ENCODE data around the gene HMX1.

The HMX1 gene

DNA sequence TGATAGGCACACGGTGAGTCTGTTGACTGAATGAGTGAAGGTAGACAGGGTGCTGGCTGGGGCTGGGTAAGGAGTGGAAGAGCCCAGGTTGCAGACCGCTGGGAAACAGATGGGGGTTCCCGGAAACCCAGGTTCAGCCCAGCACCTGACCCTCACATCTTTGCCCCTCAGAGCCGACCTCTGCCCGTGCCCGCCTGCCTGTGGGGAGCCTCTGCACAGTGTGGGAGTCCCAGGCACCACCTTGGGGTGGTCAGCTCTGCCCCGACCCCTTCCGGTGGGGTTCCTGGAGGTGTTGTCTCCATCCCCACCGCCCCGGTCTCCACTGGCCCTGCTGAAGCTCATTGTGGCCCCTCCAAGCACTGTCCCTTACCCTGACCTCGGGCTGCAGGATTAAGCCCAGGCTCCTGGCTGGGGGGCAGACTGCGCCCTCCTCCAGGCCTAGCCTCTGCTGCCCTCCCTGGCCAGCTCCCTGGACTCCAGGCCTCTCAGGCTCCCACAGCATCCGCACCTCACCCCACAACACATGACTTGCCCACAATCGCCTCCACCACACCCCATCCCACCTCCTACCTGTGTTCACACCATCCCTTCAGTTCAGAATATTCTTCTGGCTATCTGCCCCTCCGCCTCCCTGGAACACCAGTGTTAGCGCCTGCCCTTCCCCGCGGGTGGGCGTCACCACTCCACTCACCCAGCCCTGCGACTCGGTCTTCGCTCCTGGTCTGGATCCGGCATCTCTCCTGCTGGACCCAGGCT lies 21.4 kb downstream of the HMX1 start:
- no peak overlapping the region for H3K4me3 Mint-ChIP-seq

DNA sequence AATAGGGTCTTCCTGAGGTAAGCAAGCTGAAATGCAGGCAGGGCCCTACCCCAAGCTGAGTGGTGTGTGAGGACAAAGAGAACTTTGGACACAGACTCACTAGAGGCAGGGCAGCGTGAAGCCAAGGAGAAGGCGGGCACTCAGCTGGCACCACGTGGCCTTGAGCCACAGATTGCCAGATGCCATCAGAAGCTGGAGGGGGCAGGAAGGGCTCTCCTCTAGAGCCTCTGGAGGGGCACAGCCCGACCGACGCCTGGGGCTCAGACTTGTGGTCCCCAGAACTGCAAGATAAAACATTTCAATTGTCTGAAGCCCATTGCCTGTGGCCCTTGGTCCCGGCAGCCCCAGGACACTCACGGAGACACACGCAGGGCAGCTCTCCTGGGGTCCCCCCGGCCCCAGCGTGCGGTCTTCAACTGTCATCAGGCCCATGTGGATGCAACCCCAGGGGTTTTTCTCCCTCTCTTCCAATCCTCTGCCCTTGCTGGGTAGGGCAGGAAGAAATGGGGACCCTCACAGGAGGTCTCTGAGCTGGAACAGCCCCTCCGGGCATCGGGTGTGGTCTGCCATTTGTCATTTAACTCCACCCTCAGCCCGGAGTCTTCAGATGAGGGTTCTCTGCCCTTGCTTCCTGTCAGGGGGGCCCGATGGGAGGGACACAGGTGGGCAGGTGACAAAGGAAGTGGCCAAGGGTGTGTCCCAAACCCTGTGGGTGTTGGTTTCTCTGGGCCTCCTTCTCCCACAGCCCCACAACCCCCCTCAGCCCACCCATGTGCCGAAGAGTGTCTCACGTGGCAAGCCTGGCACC lies 22.2 kb downstream of the HMX1 start:
- peaks cover 6% of the 10 kb centered on the region for H3K27me3 Mint-ChIP-seq
- no peak overlapping the region for H3K27ac Mint-ChIP-seq
- H3K4me1 Mint-ChIP-seq (ENCODE audit: low read depth), result no peaks in the 10 kb centered on the region
- no peaks in the 10 kb centered on the region for H3K36me3 Mint-ChIP-seq (ENCODE audit: low read depth)
- no peaks in the 10 kb centered on the region for H3K9me3 Mint-ChIP-seq
- H3K4me3 Mint-ChIP-seq, result no peak overlapping the region

More for the DNA sequence above, 21.4 kb downstream of the HMX1 start:
- Mint-ChIP-seq H3K9me3 (no peaks in the 10 kb centered on the region), H3K36me3 (ENCODE audit: low read depth) (no peaks in the 10 kb centered on the region), H3K27me3 (peaks cover 14% of the 10 kb centered on the region), H3K4me1 (ENCODE audit: low read depth) (no peaks in the 10 kb centered on the region), H3K27ac (no peak overlapping the region)

DNA sequence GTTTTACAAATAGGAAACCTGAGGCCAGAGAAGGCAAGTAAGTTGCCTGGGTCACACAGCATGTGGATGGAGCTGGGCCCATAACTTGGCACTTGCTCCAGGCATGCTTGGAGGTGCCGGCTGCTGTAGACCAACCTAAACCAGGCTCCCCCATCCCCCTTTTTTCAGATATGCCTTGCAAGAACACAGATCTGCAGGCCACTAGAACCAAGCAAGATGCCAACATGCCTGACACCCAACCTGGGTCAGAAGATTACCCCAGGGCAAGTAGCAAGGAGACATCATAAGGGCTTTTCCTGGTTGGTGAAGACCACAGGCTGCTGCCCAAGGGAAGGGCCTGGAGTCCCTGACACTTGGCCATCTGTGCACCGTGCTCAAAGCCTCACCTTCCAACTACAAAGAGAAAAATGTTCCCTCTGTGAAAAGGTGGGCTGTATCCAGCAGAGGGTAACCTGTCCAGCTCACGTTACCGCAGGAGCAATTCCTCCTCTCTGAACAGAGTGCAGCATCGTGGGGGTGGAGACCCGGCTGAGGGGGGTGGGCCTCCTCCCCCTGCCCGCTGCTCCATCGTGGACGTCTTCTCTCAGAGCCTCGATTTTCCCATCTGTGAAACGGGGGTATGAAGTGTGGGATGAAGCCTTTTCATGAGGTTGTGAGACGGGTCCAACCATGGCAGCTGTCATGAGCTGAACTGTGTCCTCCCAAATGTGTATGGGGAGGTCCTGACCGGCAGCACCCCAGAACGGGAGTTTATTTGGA lies 23.0 kb downstream of the HMX1 start:
- H3K4me3 Mint-ChIP-seq, result no peak overlapping the region
- no peak overlapping the region for H3K27ac Mint-ChIP-seq
- H3K4me1 Mint-ChIP-seq (ENCODE audit: low read depth), result no peaks in the 10 kb centered on the region
- no peaks in the 10 kb centered on the region for H3K9me3 Mint-ChIP-seq
- H3K36me3 Mint-ChIP-seq (ENCODE audit: low read depth), result no peaks in the 10 kb centered on the region
- peaks cover 3% of the 10 kb centered on the region for H3K27me3 Mint-ChIP-seq

DNA sequence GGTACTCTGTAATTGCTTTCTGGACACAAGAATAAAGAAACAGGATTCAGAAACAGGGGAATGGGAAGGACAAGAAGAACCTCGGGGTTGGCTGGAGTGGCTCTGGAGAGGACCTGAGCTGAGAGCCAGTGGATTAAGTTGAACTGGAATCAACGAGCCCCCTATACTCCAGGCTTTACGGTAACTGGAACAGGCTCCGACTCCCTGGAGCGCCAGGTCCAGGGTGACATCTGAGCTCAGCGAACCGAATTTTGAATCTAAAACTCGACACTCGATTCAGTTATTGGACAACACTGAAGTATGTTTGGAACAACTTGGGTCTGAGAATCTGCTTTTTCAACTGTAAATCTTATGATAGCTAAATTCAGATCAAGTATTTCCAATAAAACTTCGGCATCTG lies 23.9 kb downstream of the HMX1 start:
- Mint-ChIP-seq H3K27ac (no peak overlapping the region), H3K4me3 (no peak overlapping the region), H3K4me1 (ENCODE audit: low read depth) (no peaks in the 10 kb centered on the region), H3K27me3 (no peaks in the 10 kb centered on the region), H3K9me3 (no peaks in the 10 kb centered on the region), H3K36me3 (ENCODE audit: low read depth) (no peaks in the 10 kb centered on the region)

DNA sequence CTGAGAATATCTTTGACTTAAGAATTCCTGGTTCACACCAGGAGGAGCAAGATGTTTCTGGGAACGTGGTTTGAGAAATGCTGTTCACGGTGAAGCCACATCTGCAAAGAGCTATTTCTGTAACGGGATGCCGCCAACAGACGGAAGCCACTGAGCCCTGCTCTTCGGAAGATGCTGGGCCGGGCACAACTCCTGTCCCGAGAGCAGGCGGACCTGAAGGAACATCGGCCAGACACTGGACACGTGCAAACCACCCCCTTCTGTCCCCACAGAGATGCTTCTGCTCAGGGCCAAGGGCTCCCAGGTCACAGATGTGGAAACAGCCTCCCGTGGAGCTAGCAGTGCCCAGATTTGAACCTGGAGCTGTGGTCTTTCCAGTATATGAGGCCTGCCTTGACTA lies 24.3 kb downstream of the HMX1 start:
- H3K27me3 Mint-ChIP-seq, result no peaks in the 10 kb centered on the region
- no peaks in the 10 kb centered on the region for H3K36me3 Mint-ChIP-seq (ENCODE audit: low read depth)
- no peak overlapping the region for H3K27ac Mint-ChIP-seq
- no peaks in the 10 kb centered on the region for H3K4me1 Mint-ChIP-seq (ENCODE audit: low read depth)
- H3K4me3 Mint-ChIP-seq, result no peak overlapping the region
- H3K9me3 Mint-ChIP-seq, result no peaks in the 10 kb centered on the region

DNA sequence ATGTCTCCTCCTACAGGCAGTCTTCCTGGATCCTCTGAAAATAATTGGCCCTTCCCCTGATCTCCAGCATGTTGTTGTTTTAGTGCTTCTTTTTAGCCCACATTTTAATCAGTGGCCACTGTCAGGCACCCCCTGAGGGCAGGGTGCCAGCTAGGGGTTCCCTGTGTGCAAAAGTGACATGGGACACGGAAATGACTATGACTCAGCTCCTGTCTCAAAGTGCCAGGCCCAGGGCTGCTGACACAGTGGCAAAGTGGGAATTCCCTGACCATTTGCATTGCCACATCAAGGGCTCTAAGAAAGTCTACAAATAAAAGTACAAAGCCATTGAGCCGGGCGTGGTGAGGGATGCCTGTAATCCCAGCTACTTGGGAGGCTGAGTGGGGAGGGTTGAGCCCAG lies 24.8 kb downstream of the HMX1 start:
- no peaks in the 10 kb centered on the region for H3K36me3 Mint-ChIP-seq (ENCODE audit: low read depth)
- H3K27ac Mint-ChIP-seq, result no peak overlapping the region
- no peaks in the 10 kb centered on the region for H3K27me3 Mint-ChIP-seq
- no peak overlapping the region for H3K4me3 Mint-ChIP-seq
- no peaks in the 10 kb centered on the region for H3K9me3 Mint-ChIP-seq
- H3K4me1 Mint-ChIP-seq (ENCODE audit: low read depth), result no peaks in the 10 kb centered on the region

DNA sequence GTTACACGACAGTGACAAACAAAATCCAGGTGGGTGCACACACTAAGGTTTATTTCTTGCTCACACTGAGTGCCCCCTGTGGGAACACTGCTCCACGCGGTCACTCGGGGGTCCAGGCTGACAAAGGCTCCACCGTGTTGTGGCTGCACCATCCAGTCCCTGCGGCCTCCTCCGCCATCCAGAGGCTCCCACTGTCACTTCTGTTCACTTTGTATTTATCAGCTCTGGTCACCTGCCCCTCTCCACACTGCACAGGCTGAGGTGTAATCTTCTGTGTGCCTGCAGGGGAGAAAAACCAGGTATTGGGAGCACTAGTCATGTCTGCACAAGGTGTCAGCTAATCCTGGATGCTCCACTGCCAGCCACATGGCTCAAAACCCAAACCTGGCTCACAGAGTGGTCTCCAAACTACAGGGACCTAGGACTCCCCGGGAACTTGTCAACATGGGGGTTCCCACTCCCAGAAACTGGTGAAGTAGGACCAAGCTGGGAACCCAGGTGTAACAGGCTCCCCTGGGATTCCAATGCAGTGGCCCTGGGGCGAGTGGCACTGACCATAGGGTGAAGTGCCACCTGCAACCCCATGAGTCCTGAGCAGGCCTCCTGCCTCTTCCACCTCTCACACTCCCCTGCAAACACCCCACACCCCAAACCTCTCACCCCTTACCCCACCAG lies 25.5 kb downstream of the HMX1 start:
- Mint-ChIP-seq H3K27ac (no peak overlapping the region), H3K9me3 (no peaks in the 10 kb centered on the region), H3K36me3 (ENCODE audit: low read depth) (no peaks in the 10 kb centered on the region), H3K4me3 (no peak overlapping the region), H3K27me3 (no peaks in the 10 kb centered on the region), H3K4me1 (ENCODE audit: low read depth) (no peaks in the 10 kb centered on the region)

DNA sequence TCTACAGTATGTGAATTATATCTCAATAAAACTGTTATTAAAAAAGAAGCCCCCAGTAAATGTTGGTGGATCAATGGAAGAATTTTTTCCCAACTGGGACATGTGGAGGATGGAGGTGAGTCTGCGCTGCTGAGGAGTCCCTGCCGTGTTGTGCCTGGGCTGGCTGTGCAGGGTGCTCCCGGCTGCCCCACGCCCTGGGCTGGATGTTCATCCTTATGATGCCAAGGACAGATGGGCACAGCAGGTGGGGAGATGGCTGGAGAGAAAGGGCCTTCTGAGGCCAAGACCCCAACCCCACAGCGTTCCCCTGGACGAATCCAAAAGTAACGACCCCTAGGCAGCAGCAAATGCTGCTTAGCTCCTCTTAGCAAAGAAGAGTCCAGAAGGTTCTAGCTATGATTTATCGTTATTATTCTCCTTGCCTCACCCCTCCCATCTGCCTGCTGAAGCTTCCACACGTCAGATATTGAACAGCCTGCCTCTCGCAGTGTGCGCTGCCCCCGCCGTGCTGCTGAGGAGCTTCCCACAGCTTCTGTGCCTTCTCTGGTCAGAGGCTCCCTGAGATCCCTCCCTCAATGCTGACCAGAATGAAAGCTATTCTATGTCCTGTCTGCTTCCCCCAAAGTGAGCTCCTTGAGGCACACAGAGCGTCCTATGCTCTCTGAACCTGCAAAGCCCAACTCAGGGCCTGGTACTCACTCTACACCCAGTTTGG lies 26.5 kb downstream of the HMX1 start:
- no peaks in the 10 kb centered on the region for H3K27me3 Mint-ChIP-seq
- no peak overlapping the region for H3K4me3 Mint-ChIP-seq
- H3K27ac Mint-ChIP-seq, result no peak overlapping the region
- H3K9me3 Mint-ChIP-seq, result no peaks in the 10 kb centered on the region
- H3K4me1 Mint-ChIP-seq (ENCODE audit: low read depth), result no peaks in the 10 kb centered on the region
- no peaks in the 10 kb centered on the region for H3K36me3 Mint-ChIP-seq (ENCODE audit: low read depth)

DNA sequence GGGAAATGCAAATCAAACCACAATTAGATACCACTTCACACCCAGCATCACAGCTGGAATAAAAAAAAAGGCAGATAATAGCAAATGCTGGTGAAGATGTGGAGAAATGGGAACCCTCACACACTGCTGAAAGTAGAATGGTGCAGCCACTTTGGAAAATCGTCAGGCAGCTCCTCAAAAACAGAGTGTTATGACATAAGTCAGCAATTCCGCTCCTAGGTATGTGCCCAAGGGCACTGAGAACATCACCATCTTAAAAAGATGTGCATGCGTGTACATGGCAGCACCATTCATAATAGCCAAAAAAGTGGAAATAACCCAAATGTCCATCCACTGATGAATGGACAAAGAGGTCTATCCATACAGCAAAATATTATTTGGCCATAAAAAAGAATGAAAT lies 28.0 kb downstream of the HMX1 start:
- no peak overlapping the region for H3K27ac Mint-ChIP-seq
- H3K4me1 Mint-ChIP-seq (ENCODE audit: low read depth), result no peaks in the 10 kb centered on the region
- no peaks in the 10 kb centered on the region for H3K9me3 Mint-ChIP-seq
- no peak overlapping the region for H3K4me3 Mint-ChIP-seq
- no peaks in the 10 kb centered on the region for H3K27me3 Mint-ChIP-seq
- H3K36me3 Mint-ChIP-seq (ENCODE audit: low read depth), result no peaks in the 10 kb centered on the region

DNA sequence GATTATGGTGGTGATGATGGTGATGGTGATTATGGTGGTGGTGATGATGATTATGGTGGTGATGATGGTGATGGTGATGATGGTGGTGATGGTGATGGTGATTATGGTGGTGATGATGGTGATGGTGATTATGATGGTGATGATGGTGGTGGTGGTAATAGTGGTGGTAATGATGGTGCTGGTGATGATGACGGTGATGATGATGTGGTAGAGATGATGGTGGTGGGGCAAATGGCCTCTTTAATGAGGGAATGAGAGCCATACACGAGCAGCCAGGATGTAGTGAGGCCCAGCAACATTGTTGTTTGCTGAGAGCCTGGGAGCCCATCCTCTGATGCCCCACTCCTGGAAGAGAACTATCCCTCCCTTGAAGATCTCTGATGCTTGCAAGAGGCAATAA lies 29.0 kb downstream of the HMX1 start:
- H3K9me3 Mint-ChIP-seq, result no peaks in the 10 kb centered on the region
- H3K36me3 Mint-ChIP-seq (ENCODE audit: low read depth), result no peaks in the 10 kb centered on the region
- H3K27me3 Mint-ChIP-seq, result no peaks in the 10 kb centered on the region
- no peak overlapping the region for H3K27ac Mint-ChIP-seq
- H3K4me3 Mint-ChIP-seq, result no peak overlapping the region
- no peaks in the 10 kb centered on the region for H3K4me1 Mint-ChIP-seq (ENCODE audit: low read depth)

DNA sequence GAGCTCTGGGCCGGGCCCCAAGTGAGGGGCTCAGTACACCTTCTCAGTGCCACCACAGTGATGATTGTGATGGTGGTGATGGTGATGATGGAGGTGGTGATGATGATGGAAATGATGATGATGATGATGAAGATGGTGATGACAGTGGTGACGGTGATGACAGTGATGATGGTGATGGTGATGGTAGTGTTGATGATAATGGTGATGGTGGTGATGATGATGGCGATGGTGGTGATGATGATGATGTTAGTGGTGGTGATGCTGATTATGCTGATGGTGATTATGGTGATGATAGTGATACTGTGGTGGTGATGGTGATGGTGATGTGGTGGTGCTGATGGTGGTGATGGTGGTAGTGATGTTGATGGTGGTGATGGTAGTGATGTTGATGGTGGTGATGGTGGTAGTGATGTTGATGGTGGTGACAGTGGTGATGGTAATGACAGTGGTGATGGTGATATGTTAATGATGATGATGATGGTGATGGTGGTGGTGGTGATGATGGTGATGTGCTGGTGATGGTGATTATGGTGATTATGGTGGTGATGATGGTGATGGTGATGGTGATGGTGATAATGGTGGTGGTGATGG lies 29.9 kb downstream of the HMX1 start:
- no peaks in the 10 kb centered on the region for H3K9me3 Mint-ChIP-seq
- no peaks in the 10 kb centered on the region for H3K27me3 Mint-ChIP-seq
- no peak overlapping the region for H3K27ac Mint-ChIP-seq
- H3K4me3 Mint-ChIP-seq, result no peak overlapping the region
- no peaks in the 10 kb centered on the region for H3K36me3 Mint-ChIP-seq (ENCODE audit: low read depth)
- no peaks in the 10 kb centered on the region for H3K4me1 Mint-ChIP-seq (ENCODE audit: low read depth)

DNA sequence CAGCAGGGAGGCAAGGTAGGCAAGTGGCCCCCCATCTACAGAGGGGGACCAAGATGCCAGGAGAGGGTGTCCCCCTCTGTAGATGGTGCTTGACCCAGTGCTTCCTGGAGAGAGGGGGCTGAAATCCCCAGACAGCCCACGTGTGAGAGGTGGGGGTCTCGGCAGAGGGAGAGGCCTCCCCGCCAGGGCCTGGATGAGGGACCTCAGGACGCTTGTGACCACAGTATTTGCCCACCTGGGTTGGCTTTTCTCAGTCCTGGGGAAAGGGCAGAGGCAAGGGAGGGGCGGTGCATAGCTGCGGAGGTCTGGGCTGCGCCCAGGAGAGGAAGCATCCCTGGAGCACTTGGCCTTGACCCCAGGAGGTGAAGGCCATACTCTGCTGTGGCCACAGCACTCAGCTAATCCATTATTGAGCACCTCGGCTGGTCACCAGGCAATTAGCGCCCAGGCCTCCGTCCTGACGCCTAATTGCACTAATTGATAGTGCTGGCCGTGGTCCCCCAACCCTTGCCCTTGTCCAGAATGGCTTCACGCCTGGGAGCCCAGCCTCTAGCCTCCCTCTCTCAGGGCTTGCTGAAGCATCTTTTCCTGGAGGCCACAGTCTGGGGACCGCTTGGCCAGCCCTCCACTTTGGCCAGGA lies 30.7 kb downstream of the HMX1 start:
- H3K4me3 Mint-ChIP-seq, result no peak overlapping the region
- H3K4me1 Mint-ChIP-seq (ENCODE audit: low read depth), result no peaks in the 10 kb centered on the region
- H3K27ac Mint-ChIP-seq, result no peak overlapping the region
- no peaks in the 10 kb centered on the region for H3K9me3 Mint-ChIP-seq
- H3K27me3 Mint-ChIP-seq, result no peaks in the 10 kb centered on the region
- no peaks in the 10 kb centered on the region for H3K36me3 Mint-ChIP-seq (ENCODE audit: low read depth)

DNA sequence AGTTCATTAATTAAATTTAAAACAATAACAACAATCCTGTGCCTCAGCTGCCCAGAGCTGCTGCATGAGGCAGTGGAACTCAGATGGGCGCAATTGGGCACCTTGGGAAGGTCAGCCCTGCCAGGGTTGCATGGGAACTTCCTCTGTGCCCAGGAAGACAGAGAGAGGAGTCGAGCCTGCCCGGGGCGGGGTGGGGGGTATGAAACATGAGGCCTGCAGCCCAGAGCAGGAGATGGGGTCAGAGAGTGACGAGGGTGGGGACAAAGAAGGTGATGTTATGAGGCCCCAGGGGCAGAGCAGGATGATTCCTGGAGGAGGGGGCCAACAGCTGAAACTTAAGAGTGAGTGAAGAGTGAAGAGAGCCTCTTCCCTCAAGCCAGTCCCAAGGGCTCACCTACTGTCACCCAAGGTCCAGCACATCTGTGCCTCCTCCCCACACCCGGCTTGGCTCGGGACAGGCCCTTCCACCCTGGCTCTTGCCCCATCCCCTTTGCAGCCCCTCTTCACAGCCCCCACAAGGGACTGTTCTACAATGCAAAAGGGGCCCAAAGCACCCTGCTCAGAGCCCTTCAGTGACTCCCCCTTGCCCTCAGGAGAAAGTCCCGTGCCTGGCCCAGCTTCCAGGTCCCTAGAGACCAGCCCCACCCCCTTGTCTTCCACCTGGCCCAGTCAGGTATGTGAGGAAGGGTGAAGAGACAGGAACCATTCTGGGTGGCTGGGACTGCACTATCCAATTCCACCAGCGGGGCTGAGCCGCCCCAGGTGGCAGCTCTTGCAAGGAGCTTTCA lies 31.4 kb downstream of the HMX1 start:
- H3K4me1 Mint-ChIP-seq (ENCODE audit: low read depth), result no peaks in the 10 kb centered on the region
- H3K4me3 Mint-ChIP-seq, result no peak overlapping the region
- H3K27ac Mint-ChIP-seq, result no peak overlapping the region

More for the DNA sequence above, 31.4 kb downstream of the HMX1 start:
- Mint-ChIP-seq H3K27me3 (no peaks in the 10 kb centered on the region), H3K9me3 (no peaks in the 10 kb centered on the region), H3K36me3 (ENCODE audit: low read depth) (no peaks in the 10 kb centered on the region)

All from stimulated activated naive CD8-positive, alpha-beta T cell treated with anti-CD3 and anti-CD28 coated beads, Interleukin-15, Interleukin-2, amounts not matched to agents 100 ng/mL and 50 ng/mL, for 24 hours (primary cell).